Stimulated activated CD4-positive, alpha-beta T cell treated with anti-CD3 and anti-CD28 coated beads, Interleukin-12 subunit alpha, Interleukin-12 subunit beta, amount 100 ng/mL, for 48 hours (primary cell): ENCODE results near the gene TMPRSS9.
"Not testable (repeated sequence)": the region's sequence is repeated elsewhere in the genome, so short reads cannot be mapped to it uniquely, and the experiment has no call there.

Source experiments
- DNase-seq, 3 donors: peaks; one replicate each; pipeline ENCODE4 v3.0.0-alpha.2; 2020; ENCODE audit warnings: low read depth in 2 of 3, low spot score in 1 of 3

Gene TMPRSS9

DNA sequence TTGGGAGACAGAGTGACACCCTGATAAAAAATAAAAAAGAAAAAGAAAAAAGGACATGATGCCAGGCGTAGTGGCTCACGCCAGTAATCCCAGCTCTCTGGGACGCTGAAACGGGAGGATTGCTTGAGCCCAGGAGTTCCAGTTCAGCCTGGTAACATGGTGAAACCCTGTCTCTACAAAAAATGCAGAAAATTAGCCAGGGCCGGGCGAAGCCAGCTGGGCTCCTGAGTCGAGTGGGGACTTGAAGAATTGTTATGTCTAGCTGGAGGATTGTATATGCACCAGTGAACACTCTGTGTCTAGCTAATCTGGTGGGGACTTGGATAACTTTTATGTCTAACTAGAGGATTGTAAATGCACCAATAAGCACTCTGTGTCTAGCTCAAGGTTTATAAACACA, 32.3 kb downstream of the TMPRSS9 start:
- DNase-seq, result no peak

DNA sequence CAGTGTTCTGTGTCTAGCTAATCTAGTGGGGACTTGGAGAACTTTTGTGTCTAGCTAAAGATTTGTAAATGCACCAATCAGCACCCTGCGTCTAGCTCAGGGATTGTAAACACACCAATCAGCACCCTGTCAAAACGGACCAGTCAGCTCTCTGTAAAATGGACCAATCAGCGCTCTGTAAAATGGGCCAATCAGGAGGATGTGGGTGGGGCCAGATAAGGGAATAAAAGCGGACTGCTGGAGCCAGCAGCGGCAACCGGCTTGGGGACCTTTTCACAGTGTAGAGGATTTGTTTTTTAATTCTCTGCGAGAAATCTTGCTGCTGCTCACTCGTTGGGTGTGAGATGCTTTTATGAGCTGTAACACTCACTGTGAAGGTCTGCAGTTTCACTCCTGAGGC, 32.8 kb downstream of the TMPRSS9 start:
- not testable (repeated sequence) for DNase-seq

DNA sequence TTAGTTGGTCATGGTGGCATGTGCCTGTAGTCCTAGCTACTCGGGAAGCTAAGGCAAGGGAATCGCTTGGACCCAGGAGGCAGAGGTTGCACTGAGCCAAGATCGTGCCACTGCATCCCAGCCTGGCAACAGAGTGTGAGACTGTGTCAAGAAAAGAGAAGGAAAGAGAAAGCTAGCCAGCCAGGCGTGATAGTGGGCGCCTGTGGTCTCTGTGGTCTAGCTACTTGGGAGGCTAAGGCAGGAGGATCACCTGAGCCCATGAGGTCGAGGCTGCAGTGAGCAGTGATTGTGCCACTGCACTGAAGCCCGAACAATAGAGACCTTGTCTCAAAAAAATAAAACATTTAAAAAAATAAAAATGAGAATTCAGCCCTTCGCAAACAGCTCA, 34.0 kb downstream of the TMPRSS9 start:
- DNase-seq, result no peak

DNA sequence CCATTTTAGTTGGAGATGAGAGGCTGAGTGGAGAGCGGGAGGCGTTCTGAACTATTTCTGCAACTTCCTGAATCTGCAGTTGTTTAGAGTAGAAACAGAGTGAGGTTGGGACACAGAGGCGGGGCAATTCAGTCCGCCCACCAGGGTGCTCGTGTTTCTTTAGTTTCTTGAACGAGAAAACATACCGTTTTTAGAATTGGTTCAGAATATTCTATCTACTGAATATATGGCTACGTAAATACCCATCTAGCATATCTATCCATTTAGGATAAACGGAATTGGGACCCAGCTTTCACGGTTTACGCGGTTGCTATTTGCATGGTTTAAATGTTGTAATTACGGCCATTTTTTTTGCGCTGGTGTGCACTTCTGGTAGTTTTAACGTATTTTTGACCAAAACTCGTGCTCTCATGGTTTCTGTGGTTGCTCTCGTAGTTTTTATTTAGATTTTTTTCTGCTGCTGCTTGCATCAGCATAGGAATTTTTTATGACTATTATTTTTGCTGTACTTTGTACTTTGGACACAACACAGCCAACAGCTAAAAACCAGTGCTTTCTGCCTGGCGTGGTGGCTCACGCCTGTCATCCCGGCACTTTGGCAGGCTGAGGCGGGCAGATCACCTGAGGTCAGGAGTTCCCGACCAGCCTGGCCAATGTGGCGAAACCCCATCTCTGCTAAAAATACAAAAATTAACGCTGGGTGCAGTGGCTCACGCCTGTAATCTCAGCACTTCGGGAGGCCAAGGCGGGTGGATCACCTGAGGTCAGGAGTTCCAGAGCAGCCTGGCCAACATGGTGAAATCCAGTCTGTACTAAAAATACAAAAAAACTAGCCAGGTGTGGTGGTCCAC, 34.6 kb downstream of the TMPRSS9 start:
- no peak for DNase-seq

DNA sequence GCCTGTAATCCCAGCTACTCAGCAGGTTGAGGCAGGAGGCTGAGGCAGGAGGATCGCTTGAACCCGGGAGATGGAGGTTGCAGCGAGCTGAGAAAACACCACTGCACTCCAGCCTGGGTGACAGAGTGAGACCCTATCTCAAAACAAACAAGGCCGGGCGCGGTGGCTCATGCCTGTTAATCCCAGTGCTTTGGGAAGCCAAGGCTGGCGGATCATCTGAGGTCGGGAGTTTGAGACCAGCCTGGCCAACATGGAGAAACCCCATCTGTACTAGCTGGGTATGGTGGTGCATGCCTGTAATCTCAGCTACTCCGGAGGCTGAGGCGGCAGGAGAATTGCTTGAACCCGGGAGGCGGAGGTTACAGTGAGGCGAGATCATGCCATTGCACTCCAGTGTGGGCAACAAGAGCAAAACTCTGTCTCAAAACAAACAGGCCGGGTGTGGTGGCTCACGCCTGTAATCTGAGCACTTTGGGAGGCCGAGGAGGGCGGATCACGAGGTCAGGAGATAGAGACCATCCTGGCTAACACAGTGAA, 35.3 kb downstream of the TMPRSS9 start:
- not testable (repeated sequence) for DNase-seq

DNA sequence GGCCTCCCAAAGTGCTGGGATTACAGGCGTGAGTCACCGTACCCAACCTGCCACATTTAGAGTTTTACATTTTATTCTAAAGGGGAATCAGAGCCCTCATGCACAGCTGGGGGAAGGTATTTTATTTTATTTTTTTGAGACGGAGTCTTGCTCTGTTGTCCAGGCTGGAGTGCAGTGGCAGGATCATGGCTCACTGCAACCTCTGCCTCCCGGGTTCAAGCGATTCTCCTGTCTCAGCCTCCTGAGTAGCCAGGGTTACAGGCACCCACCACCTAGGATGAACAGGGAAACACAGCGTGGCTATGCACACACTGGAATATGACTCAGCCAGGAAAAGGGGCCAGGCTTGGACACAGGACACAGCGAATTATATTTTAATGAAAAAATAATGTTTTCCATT, 37.1 kb downstream of the TMPRSS9 start:
- not testable (repeated sequence) for DNase-seq

DNA sequence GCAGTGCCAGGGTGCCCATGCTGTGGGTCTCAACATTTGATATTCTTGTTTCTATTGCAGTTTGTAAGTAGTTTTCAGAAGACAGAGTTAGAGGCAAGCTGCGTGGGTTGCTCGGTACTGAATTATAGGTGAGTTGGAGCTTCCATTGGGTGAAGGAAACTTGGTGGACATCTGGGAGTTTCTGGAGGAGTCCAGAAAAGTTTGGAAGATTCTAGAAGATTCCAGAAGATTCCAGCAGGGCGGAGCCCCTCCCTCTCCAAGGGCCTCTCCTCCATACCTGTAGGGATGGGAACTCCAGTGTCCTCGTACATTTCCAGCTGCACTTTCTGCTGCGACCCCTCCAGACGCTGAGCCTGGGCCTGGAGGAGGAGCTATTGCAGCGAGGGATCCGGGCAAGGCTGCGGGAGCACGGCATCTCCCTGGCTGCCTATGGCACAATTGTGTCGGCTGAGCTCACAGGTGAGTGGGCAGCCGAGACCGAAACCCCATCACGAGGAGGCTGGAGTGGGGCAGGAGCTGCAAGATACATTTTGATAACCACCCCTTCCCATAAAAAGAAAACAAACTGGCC, 38.8 kb downstream of the TMPRSS9 start:
- DNase-seq, result no peak

DNA sequence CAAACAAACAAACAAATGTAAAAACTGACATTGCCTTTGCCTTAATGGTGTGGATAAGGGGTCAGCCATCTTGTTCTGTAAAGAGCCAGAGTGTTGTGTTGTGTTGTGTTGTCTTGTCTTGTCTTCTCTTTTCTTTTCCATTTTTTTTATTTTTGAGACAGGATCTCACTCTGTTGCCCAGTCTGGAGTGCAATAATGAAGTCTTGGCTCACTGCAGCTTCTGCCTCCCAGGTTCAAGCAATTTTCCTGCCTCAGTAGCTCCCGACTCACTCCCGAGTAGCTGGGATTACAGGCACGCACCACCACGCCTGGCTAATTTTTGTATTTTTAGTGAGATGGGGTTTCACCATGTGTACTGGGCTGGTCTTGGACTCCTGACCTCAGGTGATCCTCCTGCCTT, 39.5 kb downstream of the TMPRSS9 start:
- DNase-seq, result no peak

DNA sequence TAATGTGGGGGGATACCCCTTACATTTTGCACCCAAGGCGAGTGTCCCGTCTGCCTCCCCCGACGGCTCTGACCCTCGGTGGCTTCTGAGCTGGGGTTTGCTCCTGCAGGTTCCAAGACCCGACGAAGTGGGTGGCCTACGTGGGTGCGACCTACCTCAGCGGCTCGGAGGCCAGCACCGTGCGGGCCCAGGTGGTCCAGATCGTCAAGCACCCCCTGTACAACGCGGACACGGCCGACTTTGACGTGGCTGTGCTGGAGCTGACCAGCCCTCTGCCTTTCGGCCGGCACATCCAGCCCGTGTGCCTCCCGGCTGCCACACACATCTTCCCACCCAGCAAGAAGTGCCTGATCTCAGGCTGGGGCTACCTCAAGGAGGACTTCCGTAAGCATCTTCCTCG, 48.2 kb downstream of the TMPRSS9 start:
- DNase-seq, result no peak

DNA sequence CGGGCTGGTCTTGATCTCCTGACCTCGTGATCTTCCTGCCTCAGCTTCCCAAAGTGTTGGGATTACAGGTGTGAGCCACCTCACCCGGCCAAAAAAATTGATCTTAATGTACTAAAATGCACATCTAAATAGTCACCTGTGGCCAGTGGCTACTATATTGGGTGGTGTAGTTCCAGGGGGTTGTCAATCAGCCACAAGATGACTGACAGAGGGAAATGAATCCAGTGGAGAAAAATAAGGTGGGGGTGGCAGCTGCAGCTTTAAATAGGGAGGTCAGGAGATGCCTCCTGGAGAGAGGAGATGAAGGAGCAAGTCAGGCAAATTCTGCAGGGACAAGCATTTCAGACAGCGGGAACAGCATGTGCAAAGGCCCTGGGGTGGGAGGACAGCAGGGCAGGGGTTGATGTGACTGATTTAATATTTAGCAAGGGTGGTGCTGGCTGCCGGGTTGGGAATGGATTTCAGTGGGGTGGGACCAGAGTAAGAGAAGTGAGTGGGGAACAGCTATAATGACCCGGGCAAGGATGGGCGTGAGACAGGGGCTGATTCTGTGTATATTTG, 49.4 kb downstream of the TMPRSS9 start:
- DNase-seq, result no peak

DNA sequence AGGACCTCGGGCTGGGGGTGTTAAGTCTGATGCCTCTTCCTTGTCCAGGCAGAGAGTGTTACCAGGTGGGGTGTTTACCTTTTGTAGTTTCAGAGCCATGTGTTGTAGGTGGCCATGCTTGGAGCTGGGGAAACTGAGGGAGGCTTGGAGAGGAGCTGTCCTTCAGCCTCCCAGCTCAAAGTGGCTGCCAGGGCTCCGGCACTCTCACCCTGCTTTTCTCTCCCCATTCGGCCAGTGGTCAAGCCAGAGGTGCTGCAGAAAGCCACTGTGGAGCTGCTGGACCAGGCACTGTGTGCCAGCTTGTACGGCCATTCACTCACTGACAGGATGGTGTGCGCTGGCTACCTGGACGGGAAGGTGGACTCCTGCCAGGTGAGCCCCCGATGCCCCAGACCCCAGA, 50.0 kb downstream of the TMPRSS9 start:
- no peak for DNase-seq

DNA sequence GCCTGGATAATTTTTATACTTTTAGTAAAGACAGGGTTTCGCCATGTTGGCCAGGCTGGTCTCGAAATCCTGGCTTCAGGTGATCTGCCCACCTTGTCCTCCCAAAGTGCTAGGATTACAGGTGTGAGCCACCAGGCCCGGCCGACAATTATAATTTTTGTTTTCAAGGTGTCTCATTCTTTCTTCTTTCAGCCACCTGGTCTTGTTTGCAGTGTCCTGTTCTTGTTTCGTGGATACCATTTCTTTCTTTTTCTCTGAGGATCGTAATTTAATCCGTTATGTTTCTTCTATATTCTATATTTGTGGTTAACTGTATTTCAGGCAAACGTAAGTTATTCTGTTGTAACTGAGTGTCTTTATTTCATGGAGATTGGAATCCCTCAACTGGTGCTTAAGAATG, 51.6 kb downstream of the TMPRSS9 start:
- DNase-seq, result no peak

DNA sequence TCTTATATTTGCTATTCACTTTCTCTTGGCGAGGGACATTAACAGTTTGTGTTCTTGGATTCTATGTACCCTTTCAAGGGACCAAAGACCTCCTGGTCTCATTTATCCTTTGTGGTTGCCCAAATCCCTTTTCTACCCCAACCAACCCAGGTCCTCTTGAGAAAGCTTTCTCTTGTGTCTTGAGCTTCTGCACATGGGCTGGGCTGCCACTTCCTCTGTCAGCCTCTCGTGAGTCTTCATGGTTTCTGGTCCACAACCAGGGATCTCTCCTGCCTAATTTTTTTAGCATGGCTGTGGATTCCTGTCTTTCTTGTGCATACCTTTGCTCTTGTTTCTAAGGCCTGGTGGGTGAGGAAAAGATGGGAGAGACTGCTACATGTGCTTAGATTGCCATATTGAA, 52.4 kb downstream of the TMPRSS9 start:
- no peak for DNase-seq

DNA sequence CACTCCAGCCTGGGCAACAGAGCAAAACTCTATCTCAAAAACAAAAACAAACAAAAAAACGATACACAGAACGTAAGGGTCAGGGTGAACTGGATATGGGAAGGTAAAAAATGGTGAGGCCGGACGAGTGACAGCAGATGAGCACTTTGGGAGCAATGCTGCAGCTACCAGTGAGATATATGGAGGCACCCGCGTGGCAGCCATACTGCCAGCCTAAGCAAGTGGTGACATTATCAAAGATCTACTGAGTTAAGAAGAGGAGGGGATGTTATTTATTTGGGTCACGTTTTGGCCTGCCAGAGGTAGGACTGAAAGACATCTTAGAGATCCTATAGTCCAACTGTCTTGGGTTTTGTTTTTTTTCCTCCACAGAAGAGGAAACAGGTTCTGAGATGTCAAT, 53.1 kb downstream of the TMPRSS9 start:
- no peak for DNase-seq

DNA sequence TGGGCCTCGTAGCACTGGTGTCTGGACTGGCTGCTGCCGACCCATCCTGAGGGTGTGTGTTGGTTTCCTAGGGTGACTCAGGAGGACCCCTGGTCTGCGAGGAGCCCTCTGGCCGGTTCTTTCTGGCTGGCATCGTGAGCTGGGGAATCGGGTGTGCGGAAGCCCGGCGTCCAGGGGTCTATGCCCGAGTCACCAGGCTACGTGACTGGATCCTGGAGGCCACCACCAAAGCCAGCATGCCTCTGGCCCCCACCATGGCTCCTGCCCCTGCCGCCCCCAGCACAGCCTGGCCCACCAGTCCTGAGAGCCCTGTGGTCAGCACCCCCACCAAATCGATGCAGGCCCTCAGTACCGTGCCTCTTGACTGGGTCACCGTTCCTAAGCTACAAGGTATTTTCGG, 53.6 kb downstream of the TMPRSS9 start:
- no peak for DNase-seq

DNA sequence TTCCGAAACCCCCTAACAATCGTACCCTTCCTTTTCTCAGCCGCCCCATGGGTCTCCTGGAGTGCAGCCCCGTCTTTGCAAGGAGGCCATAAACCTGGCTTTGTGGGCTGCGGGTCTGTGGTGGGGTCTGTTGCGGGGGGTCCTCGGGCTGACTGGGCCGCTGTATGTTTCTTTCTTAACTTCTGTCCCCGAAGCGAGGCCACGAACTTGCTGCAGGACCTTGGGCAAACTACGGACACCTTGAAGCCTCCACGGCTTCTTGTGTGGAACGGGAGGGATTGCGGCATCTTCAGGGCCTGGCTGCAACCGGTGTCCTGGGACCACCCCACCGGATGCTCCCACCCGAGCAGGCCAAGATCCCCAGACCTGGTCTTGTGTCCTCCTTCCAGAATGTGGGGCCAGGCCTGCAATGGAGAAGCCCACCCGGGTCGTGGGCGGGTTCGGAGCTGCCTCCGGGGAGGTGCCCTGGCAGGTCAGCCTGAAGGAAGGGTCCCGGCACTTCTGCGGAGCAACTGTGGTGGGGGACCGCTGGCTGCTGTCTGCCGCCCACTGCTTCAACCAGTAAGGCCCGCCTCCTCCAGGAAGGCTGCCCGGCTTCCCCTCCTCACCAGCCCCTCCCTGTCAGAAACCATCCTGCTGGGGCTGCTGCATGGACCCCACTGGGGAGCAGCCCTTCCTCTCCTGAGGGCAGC, 55.4 kb downstream of the TMPRSS9 start:
- DNase-seq, result no peak

DNA sequence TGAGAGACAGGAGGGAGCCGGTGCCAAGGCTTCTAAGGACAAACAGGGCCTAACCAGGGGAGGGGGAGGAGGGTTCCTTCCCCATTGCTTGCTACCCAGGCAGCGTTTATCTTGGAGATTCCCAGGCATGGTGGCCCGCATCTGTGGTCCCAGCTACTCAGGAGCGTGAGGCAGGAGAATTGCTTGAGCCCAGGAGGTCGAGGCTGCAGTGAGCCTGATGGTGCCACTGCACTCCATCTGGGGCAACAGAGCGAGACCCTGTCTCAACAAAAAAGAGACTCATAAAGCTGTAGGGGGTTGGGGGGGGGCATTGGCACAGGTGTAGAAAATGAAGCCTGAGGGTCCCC, 55.9 kb downstream of the TMPRSS9 start:
- DNase-seq, result no peak

DNA sequence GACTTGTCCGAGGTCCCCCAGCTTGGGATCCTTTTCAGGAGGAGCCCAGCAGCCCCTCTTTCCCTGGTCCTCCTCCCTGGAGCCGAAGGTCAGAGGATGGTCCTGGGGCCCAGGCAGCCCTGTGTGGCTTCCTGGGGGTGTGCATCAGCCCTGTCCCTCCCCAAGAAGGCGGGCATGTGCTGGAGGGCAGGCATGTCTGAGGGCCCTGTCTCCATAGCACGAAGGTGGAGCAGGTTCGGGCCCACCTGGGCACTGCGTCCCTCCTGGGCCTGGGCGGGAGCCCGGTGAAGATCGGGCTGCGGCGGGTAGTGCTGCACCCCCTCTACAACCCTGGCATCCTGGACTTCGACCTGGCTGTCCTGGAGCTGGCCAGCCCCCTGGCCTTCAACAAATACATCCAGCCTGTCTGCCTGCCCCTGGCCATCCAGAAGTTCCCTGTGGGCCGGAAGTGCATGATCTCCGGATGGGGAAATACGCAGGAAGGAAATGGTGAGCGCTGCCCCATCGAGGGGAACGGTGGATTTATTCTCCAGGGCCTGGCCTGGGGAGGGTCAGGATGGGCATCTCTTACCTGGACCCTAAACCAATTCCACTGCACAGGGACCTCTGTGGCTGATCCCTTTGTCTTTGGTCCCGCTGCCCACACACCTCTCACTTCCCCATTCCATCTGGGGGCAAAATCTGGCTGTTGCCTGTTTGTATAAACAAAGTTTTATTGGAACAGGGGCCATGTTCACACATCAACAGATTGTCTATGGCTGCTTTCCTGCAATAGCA, 56.4 kb downstream of the TMPRSS9 start:
- no peak for DNase-seq

DNA sequence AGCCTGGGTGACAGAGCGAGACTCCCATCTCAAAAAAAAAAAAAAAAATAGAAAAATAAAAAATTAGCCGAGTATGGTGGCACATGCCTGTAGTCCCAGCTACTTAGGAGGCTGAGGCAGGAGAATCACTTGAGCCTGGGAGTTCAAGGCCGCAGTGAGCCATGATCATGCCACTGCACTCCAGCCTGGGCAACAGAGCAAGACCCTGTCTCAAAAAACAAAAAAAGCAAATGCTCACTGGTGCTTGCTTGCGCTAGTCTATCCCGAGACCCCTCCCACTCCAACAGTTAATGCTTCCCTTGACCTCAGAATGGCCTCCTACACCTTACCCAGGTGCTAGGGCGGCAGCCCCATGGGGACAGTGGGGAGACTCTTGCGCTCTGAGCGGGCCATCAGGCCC, 57.4 kb downstream of the TMPRSS9 start:
- DNase-seq, result not testable (repeated sequence)

DNA sequence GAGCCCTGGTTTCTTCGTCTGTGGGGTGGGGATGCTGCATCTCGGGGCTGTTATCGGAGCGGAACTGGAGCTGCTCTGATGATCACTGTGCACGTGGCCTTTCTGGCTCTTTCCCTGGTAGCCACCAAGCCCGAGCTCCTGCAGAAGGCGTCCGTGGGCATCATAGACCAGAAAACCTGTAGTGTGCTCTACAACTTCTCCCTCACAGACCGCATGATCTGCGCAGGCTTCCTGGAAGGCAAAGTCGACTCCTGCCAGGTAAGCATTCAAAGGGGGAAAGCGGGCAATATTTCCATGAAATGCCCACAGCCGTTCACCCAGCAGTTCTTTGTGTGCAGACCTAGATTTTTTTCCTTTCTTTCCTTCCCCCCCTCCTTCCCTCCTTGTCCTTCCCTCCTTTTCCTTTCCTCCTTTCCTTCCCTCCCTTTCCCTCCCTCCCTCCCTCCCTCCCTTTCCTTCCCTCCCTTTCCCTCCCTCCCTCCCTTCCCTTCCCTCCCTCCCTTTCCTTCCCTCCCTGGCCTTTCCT, 57.9 kb downstream of the TMPRSS9 start:
- no peak for DNase-seq

DNA sequence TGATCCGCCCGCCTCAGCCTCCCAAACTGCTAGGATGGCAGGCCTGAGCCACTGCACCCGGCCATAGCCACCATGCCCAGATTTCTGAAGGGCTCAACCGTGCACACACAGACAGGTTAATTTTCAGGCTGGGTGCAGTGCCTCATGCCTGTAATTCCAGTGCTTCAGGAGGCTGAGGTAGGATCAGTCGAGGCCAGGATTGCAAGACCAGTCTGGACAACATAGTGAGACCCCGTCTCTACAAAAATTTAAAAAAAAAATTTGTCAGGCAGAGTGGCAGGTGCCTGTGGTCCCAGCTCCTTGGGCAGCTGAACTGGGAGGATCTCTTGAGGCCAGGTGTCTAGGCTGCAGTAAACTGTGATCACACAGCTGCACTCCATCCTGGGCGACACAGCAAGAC, 59.7 kb downstream of the TMPRSS9 start:
- DNase-seq, result no peak
